ENCODE measurements around the gene MAPK8IP1.

DNA sequence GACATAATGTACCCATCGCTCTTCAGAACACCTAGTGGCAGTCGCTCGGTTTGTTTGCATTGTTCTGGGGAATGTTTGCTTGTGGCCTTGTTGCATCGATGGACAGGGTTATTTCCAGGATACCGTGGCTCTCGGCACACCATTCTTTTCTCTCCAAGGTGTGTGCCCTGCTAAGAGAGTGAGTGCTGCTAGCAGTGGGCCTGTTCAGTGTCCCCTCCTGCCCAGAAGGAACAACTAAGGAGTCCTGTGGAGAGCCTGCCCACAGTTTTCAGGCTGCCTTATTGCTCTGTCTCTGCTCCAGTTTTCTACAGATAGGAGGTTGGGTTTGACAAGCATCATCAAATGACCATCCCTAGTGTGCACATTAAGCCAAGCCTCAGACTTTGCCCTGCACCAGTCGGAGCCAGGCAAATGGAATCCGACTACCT, 36.8 kb upstream of the MAPK8IP1 start:
- TF ChIP-seq, protein P1, sequence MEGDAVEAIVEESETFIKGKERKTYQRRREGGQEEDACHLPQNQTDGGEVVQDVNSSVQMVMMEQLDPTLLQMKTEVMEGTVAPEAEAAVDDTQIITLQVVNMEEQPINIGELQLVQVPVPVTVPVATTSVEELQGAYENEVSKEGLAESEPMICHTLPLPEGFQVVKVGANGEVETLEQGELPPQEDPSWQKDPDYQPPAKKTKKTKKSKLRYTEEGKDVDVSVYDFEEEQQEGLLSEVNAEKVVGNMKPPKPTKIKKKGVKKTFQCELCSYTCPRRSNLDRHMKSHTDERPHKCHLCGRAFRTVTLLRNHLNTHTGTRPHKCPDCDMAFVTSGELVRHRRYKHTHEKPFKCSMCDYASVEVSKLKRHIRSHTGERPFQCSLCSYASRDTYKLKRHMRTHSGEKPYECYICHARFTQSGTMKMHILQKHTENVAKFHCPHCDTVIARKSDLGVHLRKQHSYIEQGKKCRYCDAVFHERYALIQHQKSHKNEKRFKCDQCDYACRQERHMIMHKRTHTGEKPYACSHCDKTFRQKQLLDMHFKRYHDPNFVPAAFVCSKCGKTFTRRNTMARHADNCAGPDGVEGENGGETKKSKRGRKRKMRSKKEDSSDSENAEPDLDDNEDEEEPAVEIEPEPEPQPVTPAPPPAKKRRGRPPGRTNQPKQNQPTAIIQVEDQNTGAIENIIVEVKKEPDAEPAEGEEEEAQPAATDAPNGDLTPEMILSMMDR (IDR thresholded peaks at IDR 0.05; ENCODE audit: low read depth, low read length, missing input control): peak; percentile 2
- TF ChIP-seq TAF1 (conservative IDR thresholded peaks at IDR 0.05): peak; percentile 83
- TF ChIP-seq, protein P2, sequence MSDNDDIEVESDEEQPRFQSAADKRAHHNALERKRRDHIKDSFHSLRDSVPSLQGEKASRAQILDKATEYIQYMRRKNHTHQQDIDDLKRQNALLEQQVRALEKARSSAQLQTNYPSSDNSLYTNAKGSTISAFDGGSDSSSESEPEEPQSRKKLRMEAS (IDR thresholded peaks at IDR 0.05): peak; percentile 34
- TF ChIP-seq SP1 (IDR thresholded peaks at IDR 0.05): peak; percentile 75
- TF ChIP-seq GABPA (IDR thresholded peaks at IDR 0.05 in 1 of 2, conservative IDR thresholded peaks at IDR 0.05 in 1 of 2): no peak
- no peak for TF ChIP-seq EGR1 (IDR thresholded peaks at IDR 0.05; ENCODE audit: low read depth in 2 of 2)
- TF ChIP-seq RAD21 (IDR thresholded peaks at IDR 0.05): peak; percentile 14 to 33
- TF ChIP-seq, protein P3, sequence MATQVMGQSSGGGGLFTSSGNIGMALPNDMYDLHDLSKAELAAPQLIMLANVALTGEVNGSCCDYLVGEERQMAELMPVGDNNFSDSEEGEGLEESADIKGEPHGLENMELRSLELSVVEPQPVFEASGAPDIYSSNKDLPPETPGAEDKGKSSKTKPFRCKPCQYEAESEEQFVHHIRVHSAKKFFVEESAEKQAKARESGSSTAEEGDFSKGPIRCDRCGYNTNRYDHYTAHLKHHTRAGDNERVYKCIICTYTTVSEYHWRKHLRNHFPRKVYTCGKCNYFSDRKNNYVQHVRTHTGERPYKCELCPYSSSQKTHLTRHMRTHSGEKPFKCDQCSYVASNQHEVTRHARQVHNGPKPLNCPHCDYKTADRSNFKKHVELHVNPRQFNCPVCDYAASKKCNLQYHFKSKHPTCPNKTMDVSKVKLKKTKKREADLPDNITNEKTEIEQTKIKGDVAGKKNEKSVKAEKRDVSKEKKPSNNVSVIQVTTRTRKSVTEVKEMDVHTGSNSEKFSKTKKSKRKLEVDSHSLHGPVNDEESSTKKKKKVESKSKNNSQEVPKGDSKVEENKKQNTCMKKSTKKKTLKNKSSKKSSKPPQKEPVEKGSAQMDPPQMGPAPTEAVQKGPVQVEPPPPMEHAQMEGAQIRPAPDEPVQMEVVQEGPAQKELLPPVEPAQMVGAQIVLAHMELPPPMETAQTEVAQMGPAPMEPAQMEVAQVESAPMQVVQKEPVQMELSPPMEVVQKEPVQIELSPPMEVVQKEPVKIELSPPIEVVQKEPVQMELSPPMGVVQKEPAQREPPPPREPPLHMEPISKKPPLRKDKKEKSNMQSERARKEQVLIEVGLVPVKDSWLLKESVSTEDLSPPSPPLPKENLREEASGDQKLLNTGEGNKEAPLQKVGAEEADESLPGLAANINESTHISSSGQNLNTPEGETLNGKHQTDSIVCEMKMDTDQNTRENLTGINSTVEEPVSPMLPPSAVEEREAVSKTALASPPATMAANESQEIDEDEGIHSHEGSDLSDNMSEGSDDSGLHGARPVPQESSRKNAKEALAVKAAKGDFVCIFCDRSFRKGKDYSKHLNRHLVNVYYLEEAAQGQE (IDR thresholded peaks at IDR 0.05): no peak
- TF ChIP-seq YY1 (IDR thresholded peaks at IDR 0.05): peak; percentile 78
- no peak for TF ChIP-seq JUND (IDR thresholded peaks at IDR 0.05)
- TF ChIP-seq, protein P4, sequence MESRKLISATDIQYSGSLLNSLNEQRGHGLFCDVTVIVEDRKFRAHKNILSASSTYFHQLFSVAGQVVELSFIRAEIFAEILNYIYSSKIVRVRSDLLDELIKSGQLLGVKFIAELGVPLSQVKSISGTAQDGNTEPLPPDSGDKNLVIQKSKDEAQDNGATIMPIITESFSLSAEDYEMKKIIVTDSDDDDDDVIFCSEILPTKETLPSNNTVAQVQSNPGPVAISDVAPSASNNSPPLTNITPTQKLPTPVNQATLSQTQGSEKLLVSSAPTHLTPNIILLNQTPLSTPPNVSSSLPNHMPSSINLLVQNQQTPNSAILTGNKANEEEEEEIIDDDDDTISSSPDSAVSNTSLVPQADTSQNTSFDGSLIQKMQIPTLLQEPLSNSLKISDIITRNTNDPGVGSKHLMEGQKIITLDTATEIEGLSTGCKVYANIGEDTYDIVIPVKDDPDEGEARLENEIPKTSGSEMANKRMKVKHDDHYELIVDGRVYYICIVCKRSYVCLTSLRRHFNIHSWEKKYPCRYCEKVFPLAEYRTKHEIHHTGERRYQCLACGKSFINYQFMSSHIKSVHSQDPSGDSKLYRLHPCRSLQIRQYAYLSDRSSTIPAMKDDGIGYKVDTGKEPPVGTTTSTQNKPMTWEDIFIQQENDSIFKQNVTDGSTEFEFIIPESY (IDR thresholded peaks at IDR 0.05): no peak
